ENCODE results near the gene MEGF6. TPM values are rescaled to one million over a fixed set of nuclear protein-coding genes. Genes with fewer than 3 reads are reported as not detected.

The MEGF6 gene
- total and polyA plus RNA-seq, 12 donors = 0.15 to 29.2 (median 8.2) TPM

DNA sequence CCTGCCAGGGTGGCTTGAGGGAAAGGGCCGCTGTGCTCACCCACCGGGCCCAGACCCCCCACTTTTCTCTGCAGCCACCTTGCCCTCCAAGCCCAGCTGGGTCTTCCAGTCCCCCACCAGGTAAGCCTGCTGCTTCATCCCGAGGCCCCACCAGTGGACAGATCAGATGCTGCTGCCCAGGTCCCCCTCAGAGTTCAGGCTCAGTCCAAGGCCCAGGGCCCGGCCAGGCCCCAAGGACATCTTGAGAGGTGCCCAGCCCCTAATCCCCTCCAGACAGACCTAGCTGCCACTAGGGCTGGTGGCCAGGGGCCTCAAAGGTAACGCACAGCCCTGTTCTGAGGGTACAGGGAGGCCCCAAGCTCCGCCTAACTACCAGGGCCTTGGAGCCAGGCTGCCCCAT lies 58.6 kb downstream of the MEGF6 start:
- Histone ChIP-seq H3K27me3 (no peaks in the 10 kb centered on the region), H3K27ac (no peak overlapping the region), H3K4me3 (no peak overlapping the region), H3K9me3 (replicated peaks in 1 of 3) (no peaks in the 10 kb centered on the region), H3K4me1 (replicated peaks in 1 of 2) (no peaks in the 10 kb centered on the region), H3K36me3 (replicated peaks in 1 of 2) (no peaks in the 10 kb centered on the region)
- no peak for DNase-seq
- WGBS, 4 donors = 85 to 90% (median 87%) methylated on average over 3 to 6 of the region's 6 CpGs; no CpG with 5 or more reads in 1 of the 4 donors
- TF ChIP-seq POLR2A (IDR thresholded peaks at IDR 0.05) = no peak
- TF ChIP-seq, protein P1, sequence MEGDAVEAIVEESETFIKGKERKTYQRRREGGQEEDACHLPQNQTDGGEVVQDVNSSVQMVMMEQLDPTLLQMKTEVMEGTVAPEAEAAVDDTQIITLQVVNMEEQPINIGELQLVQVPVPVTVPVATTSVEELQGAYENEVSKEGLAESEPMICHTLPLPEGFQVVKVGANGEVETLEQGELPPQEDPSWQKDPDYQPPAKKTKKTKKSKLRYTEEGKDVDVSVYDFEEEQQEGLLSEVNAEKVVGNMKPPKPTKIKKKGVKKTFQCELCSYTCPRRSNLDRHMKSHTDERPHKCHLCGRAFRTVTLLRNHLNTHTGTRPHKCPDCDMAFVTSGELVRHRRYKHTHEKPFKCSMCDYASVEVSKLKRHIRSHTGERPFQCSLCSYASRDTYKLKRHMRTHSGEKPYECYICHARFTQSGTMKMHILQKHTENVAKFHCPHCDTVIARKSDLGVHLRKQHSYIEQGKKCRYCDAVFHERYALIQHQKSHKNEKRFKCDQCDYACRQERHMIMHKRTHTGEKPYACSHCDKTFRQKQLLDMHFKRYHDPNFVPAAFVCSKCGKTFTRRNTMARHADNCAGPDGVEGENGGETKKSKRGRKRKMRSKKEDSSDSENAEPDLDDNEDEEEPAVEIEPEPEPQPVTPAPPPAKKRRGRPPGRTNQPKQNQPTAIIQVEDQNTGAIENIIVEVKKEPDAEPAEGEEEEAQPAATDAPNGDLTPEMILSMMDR (IDR thresholded peaks at IDR 0.05) = no peak
- intact Hi-C loops (cut with DNase I) = no loop called here

DNA sequence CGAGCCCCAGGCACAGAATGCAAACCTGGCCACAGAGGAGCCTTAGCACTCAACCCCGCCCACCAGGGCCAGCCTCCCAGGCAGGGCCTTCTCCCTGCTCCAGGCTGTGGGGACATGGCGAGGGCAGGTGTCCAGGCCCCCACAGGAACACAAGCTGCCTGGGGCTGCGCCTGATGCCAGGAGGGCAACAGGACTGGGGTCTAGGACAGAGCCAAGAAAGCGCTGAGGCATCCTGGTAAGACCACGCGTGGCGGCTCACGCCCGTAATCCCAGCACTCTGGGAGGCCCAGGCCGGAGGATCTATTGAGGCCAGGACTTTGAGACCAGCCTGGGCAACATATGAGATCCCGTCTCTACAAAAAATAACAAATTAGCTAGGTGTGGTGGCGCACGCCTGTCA lies 59.1 kb downstream of the MEGF6 start:
- Histone ChIP-seq H3K27ac (no peak overlapping the region), H3K4me3 (no peak overlapping the region), H3K36me3 (replicated peaks in 1 of 2) (no peaks in the 10 kb centered on the region), H3K9me3 (replicated peaks in 1 of 3) (no peaks in the 10 kb centered on the region), H3K4me1 (replicated peaks in 1 of 2) (no peaks in the 10 kb centered on the region), H3K27me3 (no peaks in the 10 kb centered on the region)
- TF ChIP-seq POLR2A (IDR thresholded peaks at IDR 0.05) = no peak
- TF ChIP-seq, protein P1 (IDR thresholded peaks at IDR 0.05) = no peak
- no peak for DNase-seq
- 88 to 97% (median 92%) methylated on average over 8 to 14 of the region's 14 CpGs for WGBS, 4 donors
- intact Hi-C loops (cut with DNase I) = no loop called here

DNA sequence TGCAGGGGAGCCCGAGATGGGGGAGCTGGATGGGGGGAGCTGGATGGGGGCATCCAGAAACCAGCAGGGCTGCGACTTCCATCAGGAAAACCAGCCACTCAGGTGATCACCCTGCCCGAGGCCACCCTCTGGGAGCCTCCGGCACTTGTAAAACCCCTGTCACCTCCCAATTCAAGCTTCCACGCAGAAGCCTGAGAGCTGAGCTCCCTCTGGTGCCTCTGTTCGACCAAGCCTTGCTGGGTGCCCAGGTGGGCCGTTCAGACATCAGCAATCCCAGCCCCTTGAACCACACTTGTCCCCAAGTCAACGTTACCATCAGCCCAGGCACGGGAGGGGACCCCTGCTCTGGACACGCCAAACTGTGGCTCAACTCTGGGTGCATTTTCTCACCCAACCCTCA lies 59.6 kb downstream of the MEGF6 start:
- Histone ChIP-seq H3K9me3 (replicated peaks in 1 of 3) (no peaks in the 10 kb centered on the region), H3K4me3 (no peak overlapping the region), H3K36me3 (replicated peaks in 1 of 2) (no peaks in the 10 kb centered on the region), H3K4me1 (replicated peaks in 1 of 2) (no peaks in the 10 kb centered on the region), H3K27ac (no peak overlapping the region), H3K27me3 (no peaks in the 10 kb centered on the region)
- no peak for TF ChIP-seq POLR2A (IDR thresholded peaks at IDR 0.05)
- TF ChIP-seq, protein P1 (IDR thresholded peaks at IDR 0.05) = no peak
- intact Hi-C loops (cut with DNase I) = no loop called here
- WGBS, 4 donors = 83 to 100% (median 88%) methylated on average over 1 to 10 of the region's 10 CpGs
- DNase-seq = no peak

DNA sequence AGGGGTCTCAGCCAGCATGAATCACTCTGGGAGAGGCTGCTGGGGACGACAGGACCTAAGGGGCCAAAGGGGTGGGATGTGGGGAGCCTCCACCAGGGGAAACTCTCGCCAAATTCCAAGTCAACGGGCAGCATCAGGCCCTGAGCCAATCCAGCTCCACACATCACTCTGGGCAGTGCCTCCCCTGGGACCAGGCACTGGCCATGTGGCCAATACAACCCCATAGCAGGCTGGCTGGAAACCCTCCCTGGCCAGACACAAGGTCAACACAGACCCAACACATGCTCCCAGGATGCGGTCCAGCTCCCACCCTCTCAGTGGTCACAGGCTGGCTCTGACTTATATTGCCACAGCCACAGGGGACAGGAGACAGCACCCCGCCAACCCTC lies 60.0 kb downstream of the MEGF6 start:
- DNase-seq = no peak
- intact Hi-C loops (cut with DNase I) = no loop called here
- Histone ChIP-seq H3K9me3 (replicated peaks in 1 of 3) (no peaks in the 10 kb centered on the region), H3K27ac (no peak overlapping the region), H3K4me1 (replicated peaks in 1 of 2) (no peaks in the 10 kb centered on the region), H3K27me3 (no peaks in the 10 kb centered on the region), H3K4me3 (no peak overlapping the region), H3K36me3 (replicated peaks in 1 of 2) (no peaks in the 10 kb centered on the region)
- no peak for TF ChIP-seq POLR2A (IDR thresholded peaks at IDR 0.05)
- TF ChIP-seq, protein P1 (IDR thresholded peaks at IDR 0.05) = no peak
- 50 to 83% (median 72%) methylated on average over 2 to 5 of the region's 5 CpGs for WGBS, 4 donors

Data from adrenal gland (tissue), 12 donors.